SK-N-SH (cell line): ENCODE data around the gene BOLL. TPM values are rescaled to one million over a fixed set of nuclear protein-coding genes. Genes with fewer than 3 reads are reported as not detected.

Experiments used
- CTCF ChIA-PET: fragments of 300-600, 350-600 bp; formaldehyde crosslinking; extraction: SDS; loops from one replicate; lab custom pipeline; 2021; lab: Yijun Ruan, JAX
- POLR2A ChIA-PET: fragments of 350-600 bp; sonication (Branson Sonifier 250); formaldehyde crosslinking; extraction: SDS; loops from one replicate; lab custom pipeline; 2020; ENCODE audit warnings: antibody characterized with exemption, inconsistent platforms; lab: Yijun Ruan, JAX
- DNase-seq: peaks from one replicate; pipeline ENCODE4 v3.0.0; 2012
- H2AFZ ChIP-seq: fragments of 200-600 bp; sonication (generic); 2 replicates; pipeline ENCODE4 v1.8.1; 2016; ENCODE audit warnings: antibody characterized with exemption, mild to moderate bottlenecking, low read depth
- H3F3A ChIP-seq: fragments of 200-600 bp; sonication (generic); replicated peaks from 2 replicates; pipeline ENCODE3; 2016; ENCODE audit warnings: antibody characterized with exemption, mild to moderate bottlenecking; ENCODE audit not compliant: insufficient read depth
- H3K27ac ChIP-seq, 2 experiments: fragments of 200-500 bp in 1 of 2; fragments of 200-600 bp in 1 of 2; sonication (Bioruptor generic) in 1 of 2; sonication (generic), shearing (Covaris generic) in 1 of 2; 2 replicates each; pipeline versions ENCODE4 v1.5.1 to v1.6.1; 2014 to 2016; ENCODE audit warnings: low read depth in 2 of 2, inconsistent platforms in 1 of 2, low read length in 1 of 2, mild to moderate bottlenecking in 1 of 2, mixed read lengths in 1 of 2
- H3K27me3 ChIP-seq: fragments of 200-600 bp; sonication (generic), shearing (Covaris generic); 2 replicates; pipeline ENCODE4 v1.6.1; 2016; ENCODE audit warnings: mixed run types; ENCODE audit not compliant: insufficient read depth
- H3K36me3 ChIP-seq, 2 experiments: fragments of 200-500 bp in 1 of 2; fragments of 200-600 bp in 1 of 2; sonication (Bioruptor generic) in 1 of 2; sonication (generic) in 1 of 2; replicated peaks in 1 of 2; 2 replicates each; pipeline versions ENCODE3 to v1.5.1; 2014 to 2016; ENCODE audit warnings: low read length in 1 of 2, mild to moderate bottlenecking in 1 of 2; ENCODE audit not compliant: insufficient read depth in 2 of 2, control insufficient read depth in 1 of 2
- H3K4me1 ChIP-seq, 2 experiments: fragments of 200-500 bp in 1 of 2; fragments of 200-600 bp in 1 of 2; sonication (Bioruptor generic) in 1 of 2; sonication (generic), shearing (Covaris generic) in 1 of 2; 2 replicates each; pipeline versions ENCODE4 v1.5.1 to v1.6.1; 2014 to 2016; ENCODE audit warnings: low read depth in 1 of 2, low read length in 1 of 2, mixed run types in 1 of 2; ENCODE audit not compliant: insufficient read depth in 2 of 2, control insufficient read depth in 1 of 2
- H3K4me2 ChIP-seq: fragments of 200-600 bp; sonication (generic), shearing (Covaris generic); 2 replicates; pipeline ENCODE4 v1.6.1; 2017; ENCODE audit warnings: mixed run types
- H3K4me3 ChIP-seq, 2 experiments: fragments of 200-500 bp in 1 of 2; fragments of 200-600 bp in 1 of 2; sonication (Bioruptor generic) in 1 of 2; sonication (generic), shearing (Covaris generic) in 1 of 2; 2 replicates each; pipeline versions ENCODE4 v1.5.1 to v1.8.1; 2014 to 2016; ENCODE audit warnings: low read depth in 2 of 2, inconsistent platforms in 1 of 2, low read length in 1 of 2, mild to moderate bottlenecking in 1 of 2, mixed read lengths in 1 of 2, moderate library complexity in 1 of 2
- H3K79me2 ChIP-seq: fragments of 200-600 bp; sonication (generic); 2 replicates; pipeline ENCODE4 v1.8.1; 2017; ENCODE audit warnings: mild to moderate bottlenecking; ENCODE audit not compliant: insufficient read depth
- H3K9ac ChIP-seq: fragments of 200-600 bp; sonication (generic); 2 replicates; pipeline ENCODE4 v1.6.1; 2017; ENCODE audit warnings: mixed run types
- H3K9me2 ChIP-seq: fragments of 200-600 bp; sonication (generic); 2 replicates; pipeline ENCODE4 v1.6.1; 2017; ENCODE audit warnings: mixed run types
- H3K9me3 ChIP-seq: fragments of 200-600 bp; sonication (generic); 2 replicates; pipeline ENCODE4 v1.6.1; 2017; ENCODE audit warnings: mixed run types, mild to moderate bottlenecking, moderate library complexity
- H4K20me1 ChIP-seq: fragments of 200-600 bp; sonication (generic); 2 replicates; pipeline ENCODE4 v1.6.1; 2017; ENCODE audit warnings: mild to moderate bottlenecking, mixed run types; ENCODE audit not compliant: insufficient read depth
- CHD2 ChIP-seq: fragments of 150-350 bp; IDR thresholded peaks from 2 replicates; pipeline ENCODE4 v1.6.1; 2018; ENCODE audit warnings: low read length; ENCODE audit not compliant: partially characterized antibody
- CTCF ChIP-seq: fragments of 200-600 bp; sonication (generic); IDR thresholded peaks from 2 replicates; pipeline ENCODE4 v1.6.1; 2017; ENCODE audit warnings: antibody characterized with exemption, mild to moderate bottlenecking, moderate library complexity
- FOSL2 ChIP-seq: IDR thresholded peaks from 2 replicates; pipeline ENCODE4 v1.4.0; 2012; ENCODE audit warnings: low read depth, mild to moderate bottlenecking, moderate library complexity, borderline replicate concordance
- GABPA ChIP-seq: IDR thresholded peaks from 2 replicates; pipeline ENCODE4 v1.4.0; 2012; ENCODE audit warnings: low read depth, mild to moderate bottlenecking
- GATA2 ChIP-seq: sonication (generic); formaldehyde crosslinking; IDR thresholded peaks from 2 replicates; pipeline ENCODE4 v1.5.0; 2020; ENCODE audit warnings: mild to moderate bottlenecking, missing genetic modification reagents
- JUND ChIP-seq: IDR thresholded peaks from 2 replicates; pipeline ENCODE4 v1.4.0; 2012
- MAX ChIP-seq: IDR thresholded peaks from 2 replicates; pipeline ENCODE4 v1.4.0; 2012; ENCODE audit warnings: low read depth
- MEF2A ChIP-seq: IDR thresholded peaks from 2 replicates; pipeline ENCODE4 v1.4.0; 2012; ENCODE audit warnings: low read depth, borderline replicate concordance
- MXI1 ChIP-seq: IDR thresholded peaks from 2 replicates; pipeline ENCODE4 v1.6.1; 2012; ENCODE audit warnings: mild to moderate bottlenecking, low read depth, low read length, improper control_type of control experiment
- NFIC ChIP-seq: IDR thresholded peaks from 2 replicates; pipeline ENCODE4 v1.4.0; 2012; ENCODE audit warnings: borderline replicate concordance
- POLR2AphosphoS5 ChIP-seq: IDR thresholded peaks from 2 replicates; pipeline ENCODE4 v1.6.1; 2012; ENCODE audit warnings: low read depth, low read length
- REST ChIP-seq: IDR thresholded peaks from 2 replicates; pipeline ENCODE4 v1.6.1; 2012; ENCODE audit warnings: mild to moderate bottlenecking, low read depth, low read length, moderate library complexity
- SMC3 ChIP-seq: IDR thresholded peaks from 2 replicates; pipeline ENCODE4 v1.6.1; 2012; ENCODE audit warnings: low read depth, low read length, improper control_type of control experiment
- TAF1 ChIP-seq: IDR thresholded peaks from 2 replicates; pipeline ENCODE4 v1.6.1; 2012; ENCODE audit warnings: low read depth, mild to moderate bottlenecking, low read length, moderate library complexity, borderline replicate concordance
- TCF12 ChIP-seq: IDR thresholded peaks from 2 replicates; pipeline ENCODE4 v1.4.0; 2012
- USF1 ChIP-seq: IDR thresholded peaks from 2 replicates; pipeline ENCODE4 v1.4.0; 2012; ENCODE audit warnings: low read depth, borderline replicate concordance
- USF2 ChIP-seq: fragments of 150-350 bp; IDR thresholded peaks from 2 replicates; pipeline ENCODE4 v1.6.1; 2017; ENCODE audit warnings: antibody characterized with exemption, low read length, low read depth, borderline replicate concordance
- YY1 ChIP-seq: IDR thresholded peaks from 2 replicates; pipeline ENCODE4 v1.4.0; 2012; ENCODE audit warnings: low read depth, mild to moderate bottlenecking
- ZBTB33 ChIP-seq: IDR thresholded peaks from 2 replicates; pipeline ENCODE4 v1.4.0; 2012; ENCODE audit warnings: low read depth, borderline replicate concordance
- WGBS: methylation state at CpG from one replicate; pipeline ENCODE4 v1.1.6; 2017; ENCODE audit warnings: low lambda C conversion rate; 5-methylcytosine and 5-hydroxymethylcytosine counted together
- polyA plus RNA-seq, 3 experiments: library from polyadenylated mRNA; depleted of rRNA; stranded (reverse); fragments of >200 nt; gene quantifications; 2 replicates each; pipeline ENCODE4 v1.2.3, GENCODE V29; 2012

BOLL gene
- polyA plus RNA-seq, 1 of the 3 experiments (the other 2 are of a cell fraction) = not detected

GRCh38 chr2:197810491-197810890, 25.4 kb upstream of the BOLL start:
- H3K9me3 ChIP-seq = no peaks in the 10 kb centered on the region
- H3F3A ChIP-seq = no peaks in the 10 kb centered on the region
- H2AFZ ChIP-seq = no peak overlapping the region
- no peak overlapping the region for H3K4me2 ChIP-seq
- H3K9ac ChIP-seq = no peak overlapping the region
- H3K4me3 ChIP-seq = no peak overlapping the region
- H4K20me1 ChIP-seq = no peaks in the 10 kb centered on the region; the same call in 1 of the 2 replicates
- peaks cover 76% of the 10 kb centered on the region for H3K79me2 ChIP-seq
- TF ChIP-seq YY1 (no peak), TAF1 (no peak), REST (no peak), SMC3 (no peak), TCF12 (no peak), POLR2AphosphoS5 (no peak), JUND (no peak), NFIC (no peak), CTCF (no peak), MEF2A (no peak), MXI1 (no peak), GABPA (no peak), GATA2 (no peak), USF2 (no peak), ZBTB33 (no peak), MAX (no peak), FOSL2 (no peak), USF1 (no peak), CHD2 (no peak)
- H3K27me3 ChIP-seq = no peaks in the 10 kb centered on the region
- H3K27ac ChIP-seq = no peak overlapping the region
- H3K36me3 ChIP-seq = peaks cover 0 to 3% of the 10 kb centered on the region in 2 experiments
- peaks cover 0 to under 1% of the 10 kb centered on the region in 2 experiments; a peak in 2 of 4 replicates for H3K4me1 ChIP-seq
- H3K9me2 ChIP-seq = no peaks in the 10 kb centered on the region
- 72% methylated on average over 3 of the region's 3 CpGs for WGBS
- CTCF ChIA-PET = interaction anchor here (0.6 to 8.0 kb wide), 4 partner anchors 42 to 486 kb away, joined by 3 to 45 read pairs (median 4); no protein-coding TSS in a partner anchor
- DNase-seq = no peak
- POLR2A ChIA-PET = no interaction called here
